Osteoblast (primary cell): ENCODE results near the gene PTPRD. TPM values are rescaled to one million over a fixed set of nuclear protein-coding genes. Genes with fewer than 3 reads are reported as not detected.

Experiments
- DNase-seq: peaks from one replicate; pipeline ENCODE4 v3.0.0; 2011; ENCODE audit warnings: low spot score, mixed read lengths; ENCODE audit not compliant: insufficient read length; ENCODE audit errors: missing footprints
- H2AFZ ChIP-seq: 2 replicates; pipeline ENCODE4 v1.6.0; 2011; ENCODE audit warnings: mild to moderate bottlenecking, low read length
- H3K27ac ChIP-seq: 2 replicates; pipeline ENCODE4 v1.5.1; 2011; ENCODE audit warnings: mild to moderate bottlenecking, low read depth, low read length, moderate library complexity
- H3K27me3 ChIP-seq: 2 replicates; pipeline ENCODE4 v1.6.0; 2012; ENCODE audit warnings: mild to moderate bottlenecking, control low read depth, inconsistent platforms, low read length, moderate library complexity; ENCODE audit not compliant: insufficient read depth
- H3K36me3 ChIP-seq: 2 replicates; pipeline ENCODE4 v1.5.1; 2011; ENCODE audit warnings: mild to moderate bottlenecking, low read length, control low read depth, moderate library complexity; ENCODE audit not compliant: insufficient read depth
- H3K4me1 ChIP-seq: 2 replicates; pipeline ENCODE4 v1.5.1; 2011; ENCODE audit warnings: mild to moderate bottlenecking, low read length, control low read depth, moderate library complexity; ENCODE audit not compliant: insufficient read depth
- H3K4me2 ChIP-seq: 2 replicates; pipeline ENCODE4 v1.6.0; 2011; ENCODE audit warnings: mild to moderate bottlenecking, low read length; ENCODE audit not compliant: insufficient read depth
- H3K4me3 ChIP-seq: fragments of 200-600 bp; sonication (generic); 3 replicates; pipeline ENCODE4 v1.5.1; 2012; ENCODE audit warnings: mild to moderate bottlenecking, low read length, inconsistent platforms; ENCODE audit not compliant: insufficient read depth
- H3K79me2 ChIP-seq: 2 replicates; pipeline ENCODE4 v1.6.0; 2012; ENCODE audit warnings: mild to moderate bottlenecking, low read length, control low read depth, inconsistent platforms; ENCODE audit not compliant: insufficient read depth
- H3K9me3 ChIP-seq: 2 replicates; pipeline ENCODE4 v1.5.1; 2011; ENCODE audit warnings: low read depth, low read length, control low read depth
- H4K20me1 ChIP-seq: 2 replicates; pipeline ENCODE4 v1.6.0; 2012; ENCODE audit warnings: mild to moderate bottlenecking, low read length, control low read depth; ENCODE audit not compliant: insufficient read depth
- total RNA-seq: library from RNA; depleted of rRNA; stranded (reverse); fragments of >200 nt; gene quantifications from 2 replicates; pipeline ENCODE4 v1.2.3, GENCODE V29; 2012
- TF ChIP-seq, protein P1 (sequence below): IDR thresholded peaks from 2 replicates; pipeline ENCODE4 v1.5.1; 2011; ENCODE audit warnings: mild to moderate bottlenecking, low read depth, low read length, moderate library complexity; ENCODE audit errors: extremely low read depth

PTPRD gene
- total RNA-seq, 1 donor, result 23.9 TPM

- no peak overlapping the region for H3K4me2 ChIP-seq
- no peaks in the 10 kb centered on the region for H3K27me3 ChIP-seq
- TF ChIP-seq, protein P1, sequence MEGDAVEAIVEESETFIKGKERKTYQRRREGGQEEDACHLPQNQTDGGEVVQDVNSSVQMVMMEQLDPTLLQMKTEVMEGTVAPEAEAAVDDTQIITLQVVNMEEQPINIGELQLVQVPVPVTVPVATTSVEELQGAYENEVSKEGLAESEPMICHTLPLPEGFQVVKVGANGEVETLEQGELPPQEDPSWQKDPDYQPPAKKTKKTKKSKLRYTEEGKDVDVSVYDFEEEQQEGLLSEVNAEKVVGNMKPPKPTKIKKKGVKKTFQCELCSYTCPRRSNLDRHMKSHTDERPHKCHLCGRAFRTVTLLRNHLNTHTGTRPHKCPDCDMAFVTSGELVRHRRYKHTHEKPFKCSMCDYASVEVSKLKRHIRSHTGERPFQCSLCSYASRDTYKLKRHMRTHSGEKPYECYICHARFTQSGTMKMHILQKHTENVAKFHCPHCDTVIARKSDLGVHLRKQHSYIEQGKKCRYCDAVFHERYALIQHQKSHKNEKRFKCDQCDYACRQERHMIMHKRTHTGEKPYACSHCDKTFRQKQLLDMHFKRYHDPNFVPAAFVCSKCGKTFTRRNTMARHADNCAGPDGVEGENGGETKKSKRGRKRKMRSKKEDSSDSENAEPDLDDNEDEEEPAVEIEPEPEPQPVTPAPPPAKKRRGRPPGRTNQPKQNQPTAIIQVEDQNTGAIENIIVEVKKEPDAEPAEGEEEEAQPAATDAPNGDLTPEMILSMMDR, result no peak
- no peak overlapping the region for H3K4me3 ChIP-seq
- H3K27ac ChIP-seq, result no peak overlapping the region
- no peaks in the 10 kb centered on the region for H3K9me3 ChIP-seq
- H3K4me1 ChIP-seq, result no peaks in the 10 kb centered on the region
- H4K20me1 ChIP-seq, result no peaks in the 10 kb centered on the region
- H3K79me2 ChIP-seq, result no peaks in the 10 kb centered on the region
- no peaks in the 10 kb centered on the region for H3K36me3 ChIP-seq
- H2AFZ ChIP-seq, result no peak overlapping the region
- no peak for DNase-seq
Observed at GRCh38 chr9:8552732-8553131, 2060.1 kb downstream of the PTPRD start.

GRCh38 chr9:8549214-8549613 is 2063.6 kb downstream of the PTPRD start:
- TF ChIP-seq, protein P1, result no peak
- no peaks in the 10 kb centered on the region for H4K20me1 ChIP-seq
- no peak overlapping the region for H3K4me3 ChIP-seq
- H3K9me3 ChIP-seq, result no peaks in the 10 kb centered on the region
- H3K27ac ChIP-seq, result no peak overlapping the region
- no peaks in the 10 kb centered on the region for H3K36me3 ChIP-seq
- no peak overlapping the region for H2AFZ ChIP-seq
- no peaks in the 10 kb centered on the region for H3K4me1 ChIP-seq
- DNase-seq, result no peak
- no peaks in the 10 kb centered on the region for H3K27me3 ChIP-seq
- no peak overlapping the region for H3K4me2 ChIP-seq
- H3K79me2 ChIP-seq, result no peaks in the 10 kb centered on the region

- Histone ChIP-seq H3K4me2 (no peak overlapping the region), H4K20me1 (no peaks in the 10 kb centered on the region), H2AFZ (no peak overlapping the region), H3K4me1 (no peaks in the 10 kb centered on the region), H3K9me3 (no peaks in the 10 kb centered on the region), H3K4me3 (no peak overlapping the region), H3K27me3 (no peaks in the 10 kb centered on the region), H3K27ac (no peak overlapping the region), H3K36me3 (no peaks in the 10 kb centered on the region), H3K79me2 (no peaks in the 10 kb centered on the region)
- DNase-seq, result no peak
- TF ChIP-seq, protein P1, result no peak
Observed at GRCh38 chr9:8543219-8543618, 2069.6 kb downstream of the PTPRD start.

DNA sequence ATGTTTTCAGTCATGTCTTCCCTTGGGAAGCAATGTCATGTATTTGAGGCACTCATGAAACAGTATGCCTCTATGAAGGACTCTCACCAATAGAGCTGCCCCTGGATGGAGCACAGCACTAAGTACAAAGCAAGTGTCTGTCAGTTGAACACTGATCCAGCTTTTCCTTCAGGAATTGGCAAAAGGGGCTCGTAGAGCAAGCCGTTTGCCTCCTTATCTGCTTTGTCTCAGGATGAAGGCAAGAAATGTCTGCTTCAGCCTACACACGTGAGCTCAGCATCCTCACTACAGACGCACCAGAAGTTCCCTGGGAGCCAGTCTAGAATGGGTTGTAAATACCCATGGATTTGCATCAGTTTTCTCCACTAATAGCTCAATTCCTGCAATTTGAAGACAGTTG is 2070.3 kb downstream of the PTPRD start:
- TF ChIP-seq, protein P1, result no peak

More for the DNA sequence above, 2070.3 kb downstream of the PTPRD start:
- Histone ChIP-seq H3K27ac (no peak overlapping the region), H2AFZ (no peak overlapping the region), H3K4me3 (no peak overlapping the region), H3K27me3 (no peaks in the 10 kb centered on the region), H3K9me3 (no peaks in the 10 kb centered on the region), H3K79me2 (no peaks in the 10 kb centered on the region), H4K20me1 (no peaks in the 10 kb centered on the region), H3K4me1 (no peaks in the 10 kb centered on the region), H3K4me2 (no peak overlapping the region), H3K36me3 (no peaks in the 10 kb centered on the region)
- DNase-seq, result no peak
